HG03139 (cell line): Measurements from ENCODE around the gene ARHGAP35.

ENCODE experiments used
- ATAC-seq: cut with Tn5 transposase; IDR thresholded peaks from one replicate; pipeline ENCODE4 v1.9.1; 2021; ENCODE audit not compliant: unreplicated experiment

ARHGAP35 gene

DNA sequence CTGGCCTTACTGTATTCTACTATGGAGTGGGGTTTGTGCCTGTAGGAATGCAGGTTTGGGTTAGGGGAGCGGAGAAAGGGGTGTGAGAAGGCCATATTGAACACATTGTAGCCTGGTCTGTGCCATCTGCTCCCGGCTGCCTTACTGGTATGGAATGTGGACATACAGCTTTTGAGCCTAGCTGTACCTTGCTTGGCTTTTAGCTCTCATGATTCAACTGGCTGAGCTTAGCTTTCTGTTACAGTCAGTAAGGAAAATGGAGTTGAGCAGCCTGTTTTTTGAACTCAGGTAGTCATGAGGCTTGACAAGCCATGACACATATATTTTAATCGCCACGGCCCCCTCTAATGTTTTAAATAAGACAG lies 41.6 kb downstream of the ARHGAP35 start:
- no peak for ATAC-seq

GRCh38 chr19:46903458-46903857 lies 42.7 kb downstream of the ARHGAP35 start:
- ATAC-seq, result no peak

GRCh38 chr19:46904114-46905060 lies 43.6 kb downstream of the ARHGAP35 start:
- ATAC-seq, result no peak

DNA sequence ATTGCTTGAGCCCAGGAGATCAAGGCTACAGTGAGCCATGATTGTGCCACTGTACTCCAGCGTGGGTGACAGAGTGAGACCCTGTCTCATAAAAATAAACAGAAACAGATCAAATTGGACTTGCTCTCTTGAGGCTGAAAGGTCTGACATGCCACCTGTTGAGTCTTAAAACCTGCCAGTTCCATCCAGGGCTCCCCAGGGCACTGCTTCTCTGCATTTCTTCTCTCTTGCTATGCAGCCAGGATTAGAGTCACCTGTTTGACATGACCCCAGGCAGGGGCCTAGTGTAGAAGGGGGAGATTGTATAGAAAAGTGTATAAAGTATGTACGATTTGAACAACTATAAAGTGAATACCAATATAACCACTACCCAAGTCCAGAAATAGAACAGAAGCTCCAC lies 45.4 kb downstream of the ARHGAP35 start:
- no peak for ATAC-seq

- no peak for ATAC-seq
Measured at GRCh38 chr19:46907880-46908279, 47.1 kb downstream of the ARHGAP35 start.

GRCh38 chr19:46909356-46909755 lies 48.6 kb downstream of the ARHGAP35 start:
- no peak for ATAC-seq
